H9 (cell line): ENCODE measurements around the gene ARHGEF6. TPM values are rescaled to one million over a fixed set of nuclear protein-coding genes. Genes with fewer than 3 reads are reported as not detected.

Experiments used
- DNase-seq: peaks from one replicate; pipeline ENCODE4 v3.0.0-alpha.2; 2017
- H2AFZ ChIP-seq: one replicate; pipeline ENCODE4 v1.6.1; 2013; ENCODE audit warnings: mild to moderate bottlenecking, low read length, control low read depth, moderate library complexity
- H2AK5ac ChIP-seq: 2 replicates; pipeline ENCODE4 v1.6.1; 2013; ENCODE audit warnings: low read length, control low read depth, mixed read lengths; ENCODE audit not compliant: insufficient read length
- H2BK120ac ChIP-seq: one replicate; pipeline ENCODE4 v1.6.1; 2013; ENCODE audit warnings: low read depth, mild to moderate bottlenecking, low read length, control low read depth, inconsistent platforms; ENCODE audit not compliant: poor library complexity, severe bottlenecking
- H2BK12ac ChIP-seq: 2 replicates; pipeline ENCODE4 v1.6.1; 2013; ENCODE audit warnings: low read length, control low read depth, mixed read lengths, low read depth; ENCODE audit not compliant: insufficient read length
- H2BK15ac ChIP-seq: 2 replicates; pipeline ENCODE4 v1.6.1; 2013; ENCODE audit warnings: low read depth, low read length, control low read depth
- H2BK20ac ChIP-seq: one replicate; pipeline ENCODE4 v1.6.1; 2013; ENCODE audit warnings: low read depth, mild to moderate bottlenecking, low read length, control low read depth, inconsistent platforms; ENCODE audit not compliant: poor library complexity, severe bottlenecking
- H2BK5ac ChIP-seq: 2 replicates; pipeline ENCODE4 v1.6.1; 2013; ENCODE audit warnings: low read length, control low read depth, mixed read lengths; ENCODE audit not compliant: insufficient read length
- H3K14ac ChIP-seq: 2 replicates; pipeline ENCODE4 v1.6.1; 2013; ENCODE audit warnings: low read length, control low read depth; ENCODE audit not compliant: insufficient read depth
- H3K18ac ChIP-seq: 2 replicates; pipeline ENCODE4 v1.6.1; 2013; ENCODE audit warnings: low read depth, mild to moderate bottlenecking, mixed read lengths, low read length, control low read depth; ENCODE audit not compliant: insufficient read length
- H3K23ac ChIP-seq: 2 replicates; pipeline ENCODE4 v1.6.1; 2013; ENCODE audit warnings: low read length, control low read depth, mixed read lengths, low read depth; ENCODE audit not compliant: insufficient read length
- H3K23me2 ChIP-seq: 2 replicates; pipeline ENCODE4 v1.6.1; 2013; ENCODE audit warnings: low read depth, mild to moderate bottlenecking, mixed read lengths, low read length, control low read depth; ENCODE audit not compliant: insufficient read length, poor library complexity, severe bottlenecking
- H3K27ac ChIP-seq: 2 replicates; pipeline ENCODE4 v1.5.1; 2013; ENCODE audit warnings: low read length, control low read depth, mixed read lengths, low read depth; ENCODE audit not compliant: insufficient read length
- H3K27me3 ChIP-seq: 2 replicates; pipeline ENCODE4 v1.6.1; 2013; ENCODE audit warnings: low read length, control low read depth, inconsistent platforms; ENCODE audit not compliant: insufficient read depth
- H3K4ac ChIP-seq: 2 replicates; pipeline ENCODE4 v1.6.1; 2013; ENCODE audit warnings: low read depth, mild to moderate bottlenecking, control low read depth, inconsistent platforms, low read length, moderate library complexity
- H3K4me1 ChIP-seq: 2 replicates; pipeline ENCODE4 v1.6.1; 2013; ENCODE audit warnings: low read length, control low read depth, inconsistent platforms; ENCODE audit not compliant: insufficient read depth
- H3K4me2 ChIP-seq: 2 replicates; pipeline ENCODE4 v1.6.1; 2013; ENCODE audit warnings: low read length, control low read depth, mixed read lengths; ENCODE audit not compliant: insufficient read length, insufficient read depth
- H3K56ac ChIP-seq: 2 replicates; pipeline ENCODE4 v1.6.1; 2013; ENCODE audit warnings: low read depth, mild to moderate bottlenecking, mixed read lengths, low read length, control low read depth; ENCODE audit not compliant: insufficient read length
- H3K79me1 ChIP-seq: 2 replicates; pipeline ENCODE4 v1.6.1; 2013; ENCODE audit warnings: low read depth, mild to moderate bottlenecking, moderate library complexity, low read length, control low read depth, inconsistent platforms; ENCODE audit not compliant: insufficient read depth, poor library complexity, severe bottlenecking
- H3K79me2 ChIP-seq: 2 replicates; pipeline ENCODE4 v1.6.1; 2013; ENCODE audit warnings: low read length, control low read depth, inconsistent platforms; ENCODE audit not compliant: insufficient read depth
- H3K9ac ChIP-seq: 2 replicates; pipeline ENCODE4 v1.6.1; 2013; ENCODE audit warnings: low read length, control low read depth, mixed read lengths; ENCODE audit not compliant: insufficient read length; ENCODE audit errors: extremely low read depth
- H3K9me3 ChIP-seq: one replicate; pipeline ENCODE4 v1.6.1; 2013; ENCODE audit warnings: low read depth, low read length, inconsistent platforms; ENCODE audit not compliant: control insufficient read depth
- H3T11ph ChIP-seq: one replicate; pipeline ENCODE4 v1.6.1; 2013; ENCODE audit warnings: mild to moderate bottlenecking, low read length, control low read depth, inconsistent platforms
- H4K20me1 ChIP-seq: one replicate; pipeline ENCODE4 v1.6.1; 2013; ENCODE audit not compliant: control insufficient read depth, insufficient read length, insufficient read depth
- H4K5ac ChIP-seq: 2 replicates; pipeline ENCODE4 v1.6.1; 2013; ENCODE audit warnings: low read depth, mild to moderate bottlenecking, mixed read lengths, low read length, control low read depth; ENCODE audit not compliant: insufficient read length
- H4K8ac ChIP-seq: replicated peaks from 2 replicates; pipeline ENCODE4 v1.6.1; 2013; ENCODE audit warnings: low read length, control low read depth, mixed read lengths, low read depth; ENCODE audit not compliant: insufficient read length
- H4K91ac ChIP-seq: 2 replicates; pipeline ENCODE4 v1.6.1; 2013; ENCODE audit warnings: low read depth, mild to moderate bottlenecking, moderate library complexity, mixed read lengths, low read length, control low read depth; ENCODE audit not compliant: insufficient read length
- H3K27ac Mint-ChIP-seq, 3 experiments: 2 replicates in 2 of 3; 3 replicates in 1 of 3; pipeline ENCODE4 v1.8.0; 2020 to 2021; ENCODE audit warnings: mixed read lengths in 3 of 3, mild to moderate bottlenecking in 1 of 3, moderate library complexity in 1 of 3
- H3K27me3 Mint-ChIP-seq: 2 replicates; pipeline ENCODE4 v1.8.0; 2021; ENCODE audit warnings: low read depth, mild to moderate bottlenecking, moderate library complexity, mixed read lengths
- H3K36me3 Mint-ChIP-seq, 3 experiments: 2 replicates in 2 of 3; 3 replicates in 1 of 3; pipeline ENCODE4 v1.8.0; 2020 to 2021; ENCODE audit warnings: low read depth in 3 of 3, mixed read lengths in 3 of 3; ENCODE audit not compliant: insufficient read depth in 1 of 3
- H3K4me1 Mint-ChIP-seq, 2 experiments: 2 replicates each; pipeline ENCODE4 v1.8.0; 2020; ENCODE audit warnings: mixed read lengths in 2 of 2
- H3K4me3 Mint-ChIP-seq, 2 experiments: 2 replicates in 1 of 2; 3 replicates in 1 of 2; pipeline ENCODE4 v1.8.0; 2020 to 2021; ENCODE audit warnings: mild to moderate bottlenecking in 2 of 2, mixed read lengths in 2 of 2, moderate library complexity in 1 of 2
- H3K9me3 Mint-ChIP-seq, 2 experiments: 2 replicates in 1 of 2; 3 replicates in 1 of 2; pipeline ENCODE4 v1.8.0; 2020; ENCODE audit warnings: mild to moderate bottlenecking in 2 of 2, mixed read lengths in 2 of 2, moderate library complexity in 1 of 2
- WGBS: extraction: QIAGEN DNeasy Blood & Tissue Kit; methylation state at CpG from one replicate; pipeline ENCODE4 v1.1.7; 2013; ENCODE audit warnings: missing lambda C conversion rate, low lambda C conversion rate, mixed read lengths; ENCODE audit not compliant: insufficient read length; ENCODE audit errors: extremely low coverage; 5-methylcytosine and 5-hydroxymethylcytosine counted together
- total RNA-seq: library from RNA; stranded (reverse); gene quantifications from 2 replicates; pipeline ENCODE4 v1.2.1, GENCODE V29; 2021
- TF ChIP-seq, protein P1 (sequence below): fragments of 200-600 bp; sonication (generic); conservative IDR thresholded peaks from 3 replicates; pipeline ENCODE4 v1.8.0; 2021; ENCODE audit warnings: antibody characterized with exemption, mild to moderate bottlenecking

Gene ARHGEF6
- total RNA-seq, 1 experiment from 2014 or later, result 3.6 TPM

DNA sequence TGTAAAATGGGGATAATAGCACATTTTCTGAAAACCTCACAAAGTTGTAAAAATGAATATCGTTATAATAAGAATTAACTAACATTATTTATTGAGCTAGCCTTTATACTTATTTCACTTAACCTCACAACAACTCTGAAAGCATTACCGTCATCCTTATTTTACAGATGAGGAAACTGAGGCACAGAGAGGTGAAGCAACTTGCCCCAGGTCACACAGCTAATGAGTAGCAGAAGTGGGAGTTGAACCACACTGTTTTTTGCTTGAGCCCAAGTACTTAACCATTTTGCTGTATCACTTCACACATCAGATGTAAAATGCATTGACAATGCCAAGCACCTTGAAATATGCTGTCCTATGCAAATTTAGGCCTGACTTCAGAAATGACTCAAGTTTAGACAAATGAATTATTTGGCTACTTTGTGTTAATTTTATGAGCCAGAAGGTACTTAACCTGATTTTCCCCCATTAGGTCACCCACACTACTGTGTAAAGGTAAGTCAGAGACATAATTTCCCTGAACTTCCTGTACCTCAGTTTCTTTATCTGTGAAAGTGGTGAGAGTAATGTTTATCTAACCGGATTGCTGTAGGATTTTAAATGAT is 109.6 kb downstream of the ARHGEF6 start:
- H2BK12ac ChIP-seq, result no peak overlapping the region
- WGBS, result no CpG with 5 or more reads among the region's 3 CpGs
- H3K27ac ChIP-seq, result no peak overlapping the region
- H2BK20ac ChIP-seq, result no peak overlapping the region
- H2AFZ ChIP-seq, result no peak overlapping the region
- H3T11ph ChIP-seq, result no peak overlapping the region
- TF ChIP-seq, protein P1, sequence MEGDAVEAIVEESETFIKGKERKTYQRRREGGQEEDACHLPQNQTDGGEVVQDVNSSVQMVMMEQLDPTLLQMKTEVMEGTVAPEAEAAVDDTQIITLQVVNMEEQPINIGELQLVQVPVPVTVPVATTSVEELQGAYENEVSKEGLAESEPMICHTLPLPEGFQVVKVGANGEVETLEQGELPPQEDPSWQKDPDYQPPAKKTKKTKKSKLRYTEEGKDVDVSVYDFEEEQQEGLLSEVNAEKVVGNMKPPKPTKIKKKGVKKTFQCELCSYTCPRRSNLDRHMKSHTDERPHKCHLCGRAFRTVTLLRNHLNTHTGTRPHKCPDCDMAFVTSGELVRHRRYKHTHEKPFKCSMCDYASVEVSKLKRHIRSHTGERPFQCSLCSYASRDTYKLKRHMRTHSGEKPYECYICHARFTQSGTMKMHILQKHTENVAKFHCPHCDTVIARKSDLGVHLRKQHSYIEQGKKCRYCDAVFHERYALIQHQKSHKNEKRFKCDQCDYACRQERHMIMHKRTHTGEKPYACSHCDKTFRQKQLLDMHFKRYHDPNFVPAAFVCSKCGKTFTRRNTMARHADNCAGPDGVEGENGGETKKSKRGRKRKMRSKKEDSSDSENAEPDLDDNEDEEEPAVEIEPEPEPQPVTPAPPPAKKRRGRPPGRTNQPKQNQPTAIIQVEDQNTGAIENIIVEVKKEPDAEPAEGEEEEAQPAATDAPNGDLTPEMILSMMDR, result no peak
- H3K27me3 Mint-ChIP-seq, result no peaks in the 10 kb centered on the region
- H3K36me3 Mint-ChIP-seq, result no peaks in the 10 kb centered on the region; a peak in 3 of 7 replicates
- H3K56ac ChIP-seq, result no peak overlapping the region
- H3K18ac ChIP-seq, result no peak overlapping the region
- no peak overlapping the region for H4K91ac ChIP-seq
- H4K8ac ChIP-seq, result no peak overlapping the region
- H3K4me1 Mint-ChIP-seq, result no peaks in the 10 kb centered on the region
- H3K9ac ChIP-seq, result no peak overlapping the region
- H3K27me3 ChIP-seq, result no peaks in the 10 kb centered on the region
- H3K4me2 ChIP-seq, result no peak overlapping the region
- no peak overlapping the region for H3K14ac ChIP-seq
- H2BK15ac ChIP-seq, result no peak overlapping the region
- no peak overlapping the region for H3K4me3 Mint-ChIP-seq
- no peak overlapping the region for H4K5ac ChIP-seq
- no peaks in the 10 kb centered on the region for H3K23me2 ChIP-seq
- H3K79me1 ChIP-seq, result no peaks in the 10 kb centered on the region
- H3K79me2 ChIP-seq, result no peaks in the 10 kb centered on the region
- H2AK5ac ChIP-seq, result no peak overlapping the region
- no peak overlapping the region for H2BK120ac ChIP-seq
- no peak overlapping the region for H3K4ac ChIP-seq
- H2BK5ac ChIP-seq, result no peak overlapping the region
- peaks cover 43% of the 10 kb centered on the region for H3K9me3 ChIP-seq
- no peaks in the 10 kb centered on the region for H3K4me1 ChIP-seq
- H3K27ac Mint-ChIP-seq, result no peak overlapping the region
- no peak for DNase-seq
- H4K20me1 ChIP-seq, result no peaks in the 10 kb centered on the region
- peaks cover 61 to 69% of the 10 kb centered on the region in 2 experiments for H3K9me3 Mint-ChIP-seq
- H3K23ac ChIP-seq, result no peak overlapping the region
